Neuronal stem cell (in vitro differentiated cells): ENCODE data around the gene C16orf90.

Source experiments
- DNase-seq: peaks from one replicate; pipeline ENCODE4 v3.0.0-alpha.2; 2013; ENCODE audit warnings: low spot score
- H2AFZ ChIP-seq: one replicate; pipeline ENCODE4 v1.6.1; 2013; ENCODE audit warnings: mild to moderate bottlenecking, low read length, inconsistent platforms
- H2AK5ac ChIP-seq: 2 replicates; pipeline ENCODE4 v1.6.1; 2013; ENCODE audit warnings: low read depth, mild to moderate bottlenecking, inconsistent platforms, low read length, moderate library complexity, mixed read lengths
- H2BK120ac ChIP-seq: 2 replicates; pipeline ENCODE4 v1.6.1; 2013; ENCODE audit warnings: low read depth, mild to moderate bottlenecking, inconsistent platforms, low read length, moderate library complexity, mixed read lengths
- H2BK12ac ChIP-seq: one replicate; pipeline ENCODE4 v1.6.1; 2013; ENCODE audit warnings: low read length, inconsistent platforms
- H2BK15ac ChIP-seq: 2 replicates; pipeline ENCODE4 v1.6.1; 2013; ENCODE audit warnings: mild to moderate bottlenecking, low read length, inconsistent platforms, mixed read lengths
- H2BK5ac ChIP-seq: one replicate; pipeline ENCODE4 v1.6.1; 2013; ENCODE audit warnings: inconsistent platforms, mild to moderate bottlenecking, low read length, moderate library complexity
- H3K14ac ChIP-seq: one replicate; pipeline ENCODE4 v1.6.1; 2013; ENCODE audit warnings: low read length, inconsistent platforms
- H3K18ac ChIP-seq: 2 replicates; pipeline ENCODE4 v1.6.1; 2013; ENCODE audit warnings: low read length, inconsistent platforms
- H3K23ac ChIP-seq: 2 replicates; pipeline ENCODE4 v1.6.1; 2013; ENCODE audit warnings: low read depth, mild to moderate bottlenecking, mixed read lengths, low read length, inconsistent platforms; ENCODE audit not compliant: poor library complexity
- H3K27ac ChIP-seq: replicated peaks from 3 replicates; pipeline ENCODE4 v1.5.1; 2013; ENCODE audit warnings: low read length, inconsistent platforms
- H3K27me3 ChIP-seq, 3 experiments: 2 replicates each; pipeline ENCODE4 v1.6.1; 2013; ENCODE audit warnings: low read length in 3 of 3, mild to moderate bottlenecking in 2 of 3, inconsistent platforms in 1 of 3, low read depth in 1 of 3, mixed read lengths in 1 of 3, moderate library complexity in 1 of 3; ENCODE audit not compliant: control insufficient read depth in 3 of 3, insufficient read depth in 3 of 3
- H3K36me3 ChIP-seq, 2 donors: replicated peaks in 1 of 2; 2 replicates each; pipeline ENCODE4 v1.6.1; 2013; ENCODE audit warnings: low read length in 2 of 2; ENCODE audit not compliant: control insufficient read depth in 2 of 2, insufficient read depth in 2 of 2
- H3K4ac ChIP-seq: 2 replicates; pipeline ENCODE4 v1.6.1; 2013; ENCODE audit warnings: inconsistent platforms, mild to moderate bottlenecking, low read length, moderate library complexity
- H3K4me1 ChIP-seq, 2 donors: 1 replicate in 1 of 2; 2 replicates in 1 of 2; pipeline ENCODE4 v1.6.1; 2013; ENCODE audit warnings: low read length in 2 of 2, low read depth in 1 of 2; ENCODE audit not compliant: control insufficient read depth in 2 of 2, insufficient read depth in 1 of 2
- H3K4me2 ChIP-seq: one replicate; pipeline ENCODE4 v1.6.1; 2013; ENCODE audit warnings: mild to moderate bottlenecking, low read length, inconsistent platforms; ENCODE audit not compliant: insufficient read depth, poor library complexity, severe bottlenecking
- H3K4me3 ChIP-seq, 2 donors: 2 replicates each; pipeline ENCODE4 v1.5.1; 2013; ENCODE audit warnings: low read length in 2 of 2, mild to moderate bottlenecking in 2 of 2, inconsistent platforms in 1 of 2, moderate library complexity in 1 of 2
- H3K79me1 ChIP-seq: one replicate; pipeline ENCODE4 v1.6.1; 2013; ENCODE audit warnings: low read depth, mild to moderate bottlenecking, inconsistent platforms, low read length, moderate library complexity
- H3K9ac ChIP-seq: one replicate; pipeline ENCODE4 v1.6.1; 2013; ENCODE audit warnings: mild to moderate bottlenecking, low read depth, low read length, inconsistent platforms; ENCODE audit not compliant: poor library complexity
- H3K9me3 ChIP-seq, 2 donors: replicated peaks in 1 of 2; 2 replicates each; pipeline versions ENCODE3 to v1.6.1; 2013; ENCODE audit warnings: low read length in 2 of 2, mild to moderate bottlenecking in 2 of 2, inconsistent platforms in 1 of 2, low read depth in 1 of 2, mixed read lengths in 1 of 2, moderate library complexity in 1 of 2; ENCODE audit not compliant: control insufficient read depth in 2 of 2, insufficient read depth in 1 of 2
- H4K8ac ChIP-seq: one replicate; pipeline ENCODE4 v1.6.1; 2013; ENCODE audit warnings: low read depth, mild to moderate bottlenecking, inconsistent platforms, low read length, moderate library complexity
- H4K91ac ChIP-seq: one replicate; pipeline ENCODE4 v1.6.1; 2013; ENCODE audit warnings: low read length, low read depth, mild to moderate bottlenecking, inconsistent platforms; ENCODE audit not compliant: poor library complexity
- WGBS, 2 donors: extraction: QIAGEN DNeasy Blood & Tissue Kit; methylation state at CpG; one replicate each; pipeline ENCODE4 v1.1.7; 2013; ENCODE audit warnings: missing lambda C conversion rate in 2 of 2, mixed read lengths in 1 of 2; ENCODE audit not compliant: insufficient read length in 2 of 2, insufficient replicate concordance in 1 of 2; ENCODE audit errors: extremely low coverage in 2 of 2; 5-methylcytosine and 5-hydroxymethylcytosine counted together

The C16orf90 gene

GRCh38 chr16:3525951-3526350 is 30.7 kb upstream of the C16orf90 start:
- Histone ChIP-seq H3K36me3 (peaks cover 21 to 89% of the 10 kb centered on the region in 2 donors), H3K27me3 (no peaks in the 10 kb centered on the region), H4K8ac (no peak overlapping the region), H3K14ac (no peak overlapping the region), H2AK5ac (no peak overlapping the region), H3K9me3 (peaks cover 2 to 22% of the 10 kb centered on the region in 2 donors), H2BK12ac (no peak overlapping the region), H3K9ac (no peak overlapping the region), H3K4me2 (no peak overlapping the region), H2BK120ac (no peak overlapping the region), H3K4me1 (no peaks in the 10 kb centered on the region), H4K91ac (no peak overlapping the region), H3K79me1 (no peaks in the 10 kb centered on the region), H2BK15ac (no peak overlapping the region), H3K23ac (no peak overlapping the region), H3K4ac (no peak overlapping the region), H2BK5ac (no peak overlapping the region), H3K4me3 (no peak overlapping the region), H3K18ac (no peak overlapping the region), H2AFZ (no peak overlapping the region), H3K27ac (no peak overlapping the region)
- WGBS, 2 donors, result no CpG with 5 or more reads among the region's 5 CpGs
- no peak for DNase-seq

- H2BK15ac ChIP-seq, result no peak overlapping the region
- no peak overlapping the region for H3K4ac ChIP-seq
- H3K23ac ChIP-seq, result no peak overlapping the region
- H3K9ac ChIP-seq, result no peak overlapping the region
- peaks cover 16 to 94% of the 10 kb centered on the region in 2 donors for H3K36me3 ChIP-seq
- H3K9me3 ChIP-seq, result peaks cover 0 to 11% of the 10 kb centered on the region in 2 donors
- no peak overlapping the region for H3K4me3 ChIP-seq
- no peak overlapping the region for H2BK5ac ChIP-seq
- no peak overlapping the region for H2AFZ ChIP-seq
- H3K4me2 ChIP-seq, result no peak overlapping the region
- H3K79me1 ChIP-seq, result no peaks in the 10 kb centered on the region
- WGBS, 2 donors, result no CpG with 5 or more reads among the region's 3 CpGs
- H3K4me1 ChIP-seq, result no peaks in the 10 kb centered on the region
- no peak overlapping the region for H2BK12ac ChIP-seq
- no peak overlapping the region for H4K8ac ChIP-seq
- no peaks in the 10 kb centered on the region for H3K27me3 ChIP-seq
- no peak overlapping the region for H2BK120ac ChIP-seq
- no peak overlapping the region for H3K18ac ChIP-seq
- no peak overlapping the region for H4K91ac ChIP-seq
- no peak overlapping the region for H3K14ac ChIP-seq
- DNase-seq, result no peak
- no peak overlapping the region for H3K27ac ChIP-seq
- H2AK5ac ChIP-seq, result no peak overlapping the region
Measured at GRCh38 chr16:3523281-3523680, 28.0 kb upstream of the C16orf90 start.

- H3K4me3 ChIP-seq, result no peak overlapping the region
- peaks cover 12 to 96% of the 10 kb centered on the region in 2 donors for H3K36me3 ChIP-seq
- H3K27ac ChIP-seq, result no peak overlapping the region
Measured at GRCh38 chr16:3520841-3521240, 25.6 kb upstream of the C16orf90 start.

DNA sequence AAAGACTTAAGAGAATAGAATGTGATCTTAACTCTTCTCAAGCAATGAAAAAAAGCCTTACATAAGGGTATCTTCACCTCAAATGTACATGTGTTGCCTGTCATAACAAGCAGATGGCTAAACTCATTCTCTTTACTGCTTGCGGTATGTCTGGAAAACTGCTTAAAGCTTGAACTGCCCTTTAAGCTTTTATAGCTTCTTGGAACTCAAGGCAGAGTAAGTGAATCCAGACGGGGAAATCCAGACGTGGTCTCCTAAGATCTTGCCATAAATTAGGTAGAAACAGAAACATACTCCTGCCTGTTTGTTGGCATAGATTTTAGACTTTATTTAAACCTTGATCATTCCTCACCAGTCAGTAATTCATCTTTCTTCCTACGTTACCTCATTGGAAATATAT is 25.1 kb upstream of the C16orf90 start:
- Histone ChIP-seq H2BK12ac (no peak overlapping the region), H3K14ac (no peak overlapping the region), H2AFZ (no peak overlapping the region), H3K4me3 (no peak overlapping the region), H3K4ac (no peak overlapping the region), H3K27me3 (no peaks in the 10 kb centered on the region), H3K36me3 (peaks cover 12 to 96% of the 10 kb centered on the region in 2 donors), H3K9ac (no peak overlapping the region), H3K27ac (no peak overlapping the region), H3K9me3 (no peaks in the 10 kb centered on the region), H4K8ac (no peak overlapping the region), H3K4me1 (no peaks in the 10 kb centered on the region), H3K4me2 (no peak overlapping the region), H3K18ac (no peak overlapping the region), H4K91ac (no peak overlapping the region), H2BK15ac (no peak overlapping the region), H3K79me1 (no peaks in the 10 kb centered on the region), H2BK120ac (no peak overlapping the region), H2BK5ac (no peak overlapping the region), H2AK5ac (no peak overlapping the region), H3K23ac (no peak overlapping the region)
- no peak for DNase-seq
- no CpG with 5 or more reads among the region's 4 CpGs for WGBS, 2 donors

More at GRCh38 chr16:3520841-3521240, 25.6 kb upstream of the C16orf90 start:
- Histone ChIP-seq H3K4me1 (no peaks in the 10 kb centered on the region), H2BK15ac (no peak overlapping the region), H3K4me2 (no peak overlapping the region), H2AFZ (no peak overlapping the region), H3K18ac (no peak overlapping the region), H2BK5ac (no peak overlapping the region), H3K9ac (no peak overlapping the region), H3K27me3 (no peaks in the 10 kb centered on the region), H3K9me3 (no peaks in the 10 kb centered on the region), H3K79me1 (no peaks in the 10 kb centered on the region), H4K91ac (no peak overlapping the region), H2BK120ac (no peak overlapping the region), H3K23ac (no peak overlapping the region), H2BK12ac (no peak overlapping the region), H3K14ac (no peak overlapping the region), H3K4ac (no peak overlapping the region), H2AK5ac (no peak overlapping the region), H4K8ac (no peak overlapping the region)
- no CpG with 5 or more reads among the region's 8 CpGs for WGBS, 2 donors
- DNase-seq, result no peak
